Naive thymus-derived CD4-positive, alpha-beta T cell (primary cell): ENCODE results near the gene TRPC4. TPM values are rescaled to one million over a fixed set of nuclear protein-coding genes. Genes with fewer than 3 reads are reported as not detected.

Source experiments
- ATAC-seq: fragments of 150-1000 bp; cut with Tn5 transposase; 2 replicates; pipeline ENCODE4 v1.10.0; 2021; ENCODE audit warnings: mild to moderate bottlenecking, moderate library complexity
- CTCF ChIA-PET: fragments of 350-600 bp; sonication (Branson Sonifier 250); formaldehyde crosslinking; loops from one replicate; lab custom pipeline; 2021; ENCODE audit warnings: antibody characterized with exemption; lab: Charles Lee
- POLR2A ChIA-PET: fragments of 350-600 bp; sonication (Branson Sonifier 250); formaldehyde crosslinking; loops from one replicate; lab custom pipeline; 2021; ENCODE audit warnings: antibody characterized with exemption, inconsistent platforms; lab: Charles Lee
- DNase-seq, 9 donors: peaks; one replicate each; pipeline versions ENCODE4 v3.0.0 to v3.0.0-alpha.2; 2020 to 2022; ENCODE audit warnings: mixed read lengths in 1 of 9
- H3K27ac ChIP-seq: one replicate; pipeline ENCODE4 v1.7.0; 2013; ENCODE audit warnings: mild to moderate bottlenecking, low read depth, low read length, moderate library complexity
- H3K27me3 ChIP-seq, 2 donors: one replicate each; pipeline ENCODE4 v1.7.0; 2013; ENCODE audit warnings: low read length in 2 of 2, mild to moderate bottlenecking in 2 of 2, moderate library complexity in 2 of 2; ENCODE audit not compliant: control insufficient read depth in 2 of 2, insufficient read depth in 2 of 2
- H3K36me3 ChIP-seq, 3 experiments: 1 replicate in 2 of 3; 2 replicates in 1 of 3; pipeline ENCODE4 v1.7.0; 2013; ENCODE audit warnings: low read length in 3 of 3, mild to moderate bottlenecking in 3 of 3, moderate library complexity in 1 of 3; ENCODE audit not compliant: insufficient read depth in 3 of 3, control insufficient read depth in 2 of 3
- H3K4me1 ChIP-seq, 2 donors: one replicate each; pipeline ENCODE4 v1.7.0; 2013; ENCODE audit warnings: low read length in 2 of 2, mild to moderate bottlenecking in 2 of 2, moderate library complexity in 1 of 2; ENCODE audit not compliant: control insufficient read depth in 2 of 2, insufficient read depth in 2 of 2
- H3K4me3 ChIP-seq: 2 replicates; pipeline ENCODE4 v1.7.0; 2013; ENCODE audit warnings: mild to moderate bottlenecking, low read length
- H3K9me3 ChIP-seq, 3 experiments: 1 replicate in 2 of 3; 2 replicates in 1 of 3; pipeline ENCODE4 v1.7.0; 2013; ENCODE audit warnings: low read length in 3 of 3; ENCODE audit not compliant: control insufficient read depth in 2 of 3
- H3K27ac Mint-ChIP-seq, 9 donors: one replicate each; pipeline ENCODE4 v1.8.0; 2020 to 2022; ENCODE audit warnings: mixed read lengths in 9 of 9, mild to moderate bottlenecking in 8 of 9, moderate library complexity in 5 of 9, inconsistent platforms in 2 of 9
- H3K27me3 Mint-ChIP-seq, 5 donors: one replicate each; pipeline ENCODE4 v1.8.0; 2021 to 2022; ENCODE audit warnings: mixed read lengths in 5 of 5, mild to moderate bottlenecking in 1 of 5
- H3K36me3 Mint-ChIP-seq, 5 donors: one replicate each; pipeline ENCODE4 v1.8.0; 2020 to 2022; ENCODE audit warnings: mixed read lengths in 5 of 5, mild to moderate bottlenecking in 3 of 5, inconsistent platforms in 1 of 5
- H3K4me1 Mint-ChIP-seq, 7 donors: one replicate each; pipeline ENCODE4 v1.8.0; 2020 to 2022; ENCODE audit warnings: mixed read lengths in 7 of 7, mild to moderate bottlenecking in 3 of 7, inconsistent platforms in 1 of 7
- H3K4me3 Mint-ChIP-seq, 10 donors: one replicate each; pipeline ENCODE4 v1.8.0; 2020 to 2022; ENCODE audit warnings: mild to moderate bottlenecking in 10 of 10, mixed read lengths in 10 of 10, moderate library complexity in 6 of 10, inconsistent platforms in 2 of 10
- H3K9me3 Mint-ChIP-seq, 11 donors: one replicate each; pipeline ENCODE4 v1.8.0; 2020 to 2022; ENCODE audit warnings: mixed read lengths in 11 of 11, mild to moderate bottlenecking in 4 of 11, inconsistent platforms in 1 of 11, moderate library complexity in 1 of 11
- intact Hi-C, 2 donors: fragments of 100-400 bp; cut with micrococcal nuclease; formaldehyde crosslinking; loops; one replicate each; pipeline ENCODE4 v1.15.1; 2023
- polyA plus RNA-seq, 2 donors: library from polyadenylated mRNA; unstranded; fragments of 300-500 nt; fragmentation: Illumina TruSeq; gene quantifications; one replicate each; pipeline ENCODE4 v1.2.3, GENCODE V29; 2021
- total RNA-seq, 6 experiments: library from RNA in 5 of 6; stranded (reverse) in 5 of 6; gene quantifications; 1 replicate in 5 of 6; 2 replicates in 1 of 6; pipeline ENCODE4 v1.2.3 and lab custom pipeline; 2021 to 2026

Gene TRPC4
- total and polyA plus RNA-seq, 7 experiments from 2014 or later: not detected

- H3K27ac Mint-ChIP-seq: no peak overlapping the region
- Histone ChIP-seq H3K27ac (no peak overlapping the region), H3K36me3 (no peaks in the 10 kb centered on the region), H3K9me3 (no peaks in the 10 kb centered on the region), H3K4me3 (no peak overlapping the region), H3K4me1 (no peaks in the 10 kb centered on the region), H3K27me3 (no peaks in the 10 kb centered on the region)
- H3K4me3 Mint-ChIP-seq: no peak overlapping the region
- intact Hi-C loops: no loop called here
- DNase-seq: no peak
- H3K36me3 Mint-ChIP-seq: no peaks in the 10 kb centered on the region
- H3K27me3 Mint-ChIP-seq: no peaks in the 10 kb centered on the region
- ATAC-seq: no peak
- POLR2A ChIA-PET: no interaction called here
- H3K4me1 Mint-ChIP-seq: no peaks in the 10 kb centered on the region
- peaks cover 0 to 7% (median 2%) of the 10 kb centered on the region in 11 donors for H3K9me3 Mint-ChIP-seq
- CTCF ChIA-PET: no interaction called here
Measured at GRCh38 chr13:37632294-37632693, 237.3 kb downstream of the TRPC4 start.

GRCh38 chr13:37627428-37627827, 242.1 kb downstream of the TRPC4 start:
- Mint-ChIP-seq H3K4me1 (no peaks in the 10 kb centered on the region), H3K9me3 (peaks cover 0 to 7% (median 2%) of the 10 kb centered on the region in 11 donors), H3K27me3 (no peaks in the 10 kb centered on the region), H3K36me3 (no peaks in the 10 kb centered on the region), H3K4me3 (no peak overlapping the region), H3K27ac (no peak overlapping the region)
- Histone ChIP-seq H3K4me3 (no peak overlapping the region), H3K27me3 (no peaks in the 10 kb centered on the region), H3K4me1 (no peaks in the 10 kb centered on the region), H3K27ac (no peak overlapping the region), H3K36me3 (no peaks in the 10 kb centered on the region), H3K9me3 (no peaks in the 10 kb centered on the region)
- ChIA-PET POLR2A (no interaction called here), CTCF (no interaction called here)
- intact Hi-C loops: no loop called here
- ATAC-seq: no peak
- DNase-seq: no peak

- Histone ChIP-seq H3K9me3 (no peaks in the 10 kb centered on the region), H3K36me3 (no peaks in the 10 kb centered on the region), H3K27ac (no peak overlapping the region), H3K4me1 (no peaks in the 10 kb centered on the region), H3K4me3 (no peak overlapping the region), H3K27me3 (no peaks in the 10 kb centered on the region)
- ChIA-PET CTCF (no interaction called here), POLR2A (no interaction called here)
- no peak overlapping the region for H3K27ac Mint-ChIP-seq
- DNase-seq: no peak
- intact Hi-C loops: no loop called here
- H3K4me1 Mint-ChIP-seq: no peaks in the 10 kb centered on the region
- no peaks in the 10 kb centered on the region for H3K27me3 Mint-ChIP-seq
- peaks cover 0 to 4% (median 0%) of the 10 kb centered on the region in 11 donors for H3K9me3 Mint-ChIP-seq
- no peaks in the 10 kb centered on the region for H3K36me3 Mint-ChIP-seq
- no peak for ATAC-seq
- no peak overlapping the region for H3K4me3 Mint-ChIP-seq
Measured at GRCh38 chr13:37621811-37622361, 247.7 kb downstream of the TRPC4 start.

GRCh38 chr13:37618554-37618953, 251.0 kb downstream of the TRPC4 start:
- Histone ChIP-seq H3K4me3 (no peak overlapping the region), H3K4me1 (no peaks in the 10 kb centered on the region), H3K27me3 (no peaks in the 10 kb centered on the region), H3K36me3 (no peaks in the 10 kb centered on the region), H3K9me3 (no peaks in the 10 kb centered on the region), H3K27ac (no peak overlapping the region)
- Mint-ChIP-seq H3K27me3 (no peaks in the 10 kb centered on the region), H3K4me1 (no peaks in the 10 kb centered on the region), H3K4me3 (no peak overlapping the region), H3K9me3 (peaks cover 0 to 4% (median 0%) of the 10 kb centered on the region in 11 donors), H3K36me3 (no peaks in the 10 kb centered on the region), H3K27ac (no peak overlapping the region)
- intact Hi-C loops: no loop called here
- ChIA-PET POLR2A (no interaction called here), CTCF (no interaction called here)
- no peak for DNase-seq
- no peak for ATAC-seq

- Mint-ChIP-seq H3K36me3 (no peaks in the 10 kb centered on the region), H3K9me3 (peaks cover 0 to 5% (median 0%) of the 10 kb centered on the region in 11 donors), H3K4me1 (no peaks in the 10 kb centered on the region), H3K4me3 (no peak overlapping the region), H3K27ac (no peak overlapping the region), H3K27me3 (no peaks in the 10 kb centered on the region)
- intact Hi-C loops: no loop called here
- Histone ChIP-seq H3K4me1 (no peaks in the 10 kb centered on the region), H3K36me3 (no peaks in the 10 kb centered on the region), H3K4me3 (no peak overlapping the region), H3K9me3 (no peaks in the 10 kb centered on the region), H3K27me3 (no peaks in the 10 kb centered on the region), H3K27ac (no peak overlapping the region)
- no peak for DNase-seq
- ChIA-PET CTCF (no interaction called here), POLR2A (no interaction called here)
- ATAC-seq: no peak
Measured at GRCh38 chr13:37617173-37617572, 252.4 kb downstream of the TRPC4 start.

GRCh38 chr13:37616131-37616530, 253.4 kb downstream of the TRPC4 start:
- Histone ChIP-seq H3K27me3 (no peaks in the 10 kb centered on the region), H3K4me1 (no peaks in the 10 kb centered on the region), H3K27ac (no peak overlapping the region), H3K36me3 (no peaks in the 10 kb centered on the region), H3K9me3 (no peaks in the 10 kb centered on the region), H3K4me3 (no peak overlapping the region)
- Mint-ChIP-seq H3K4me3 (no peak overlapping the region), H3K27ac (no peak overlapping the region), H3K9me3 (peaks cover 0 to 6% (median 0%) of the 10 kb centered on the region in 11 donors), H3K36me3 (no peaks in the 10 kb centered on the region), H3K27me3 (no peaks in the 10 kb centered on the region), H3K4me1 (no peaks in the 10 kb centered on the region)
- ChIA-PET POLR2A (no interaction called here), CTCF (no interaction called here)
- intact Hi-C loops: no loop called here
- no peak for ATAC-seq
- no peak for DNase-seq

- ATAC-seq: no peak
- no peaks in the 10 kb centered on the region for H3K36me3 ChIP-seq
- H3K4me3 Mint-ChIP-seq: no peak overlapping the region
- no peaks in the 10 kb centered on the region for H3K36me3 Mint-ChIP-seq
- no peaks in the 10 kb centered on the region for H3K4me1 Mint-ChIP-seq
- intact Hi-C loops: no loop called here
- ChIA-PET CTCF (no interaction called here), POLR2A (no interaction called here)
- H3K27ac ChIP-seq: no peak overlapping the region
- no peak overlapping the region for H3K27ac Mint-ChIP-seq
- DNase-seq: no peak
- H3K27me3 Mint-ChIP-seq: no peaks in the 10 kb centered on the region
- H3K27me3 ChIP-seq: no peaks in the 10 kb centered on the region
- no peaks in the 10 kb centered on the region for H3K4me1 ChIP-seq
- no peaks in the 10 kb centered on the region for H3K9me3 ChIP-seq
- no peak overlapping the region for H3K4me3 ChIP-seq
- peaks cover 0 to 6% (median 0%) of the 10 kb centered on the region in 11 donors for H3K9me3 Mint-ChIP-seq
Measured at GRCh38 chr13:37615276-37615675, 254.3 kb downstream of the TRPC4 start.
